ENCODE measurements around the gene DTHD1. TPM values are rescaled to one million over a fixed set of nuclear protein-coding genes. Genes with fewer than 3 reads are reported as not detected.

The DTHD1 gene
- polyA plus RNA-seq, 1 of the 3 experiments (the other 2 are of a cell fraction), result not detected

DNA sequence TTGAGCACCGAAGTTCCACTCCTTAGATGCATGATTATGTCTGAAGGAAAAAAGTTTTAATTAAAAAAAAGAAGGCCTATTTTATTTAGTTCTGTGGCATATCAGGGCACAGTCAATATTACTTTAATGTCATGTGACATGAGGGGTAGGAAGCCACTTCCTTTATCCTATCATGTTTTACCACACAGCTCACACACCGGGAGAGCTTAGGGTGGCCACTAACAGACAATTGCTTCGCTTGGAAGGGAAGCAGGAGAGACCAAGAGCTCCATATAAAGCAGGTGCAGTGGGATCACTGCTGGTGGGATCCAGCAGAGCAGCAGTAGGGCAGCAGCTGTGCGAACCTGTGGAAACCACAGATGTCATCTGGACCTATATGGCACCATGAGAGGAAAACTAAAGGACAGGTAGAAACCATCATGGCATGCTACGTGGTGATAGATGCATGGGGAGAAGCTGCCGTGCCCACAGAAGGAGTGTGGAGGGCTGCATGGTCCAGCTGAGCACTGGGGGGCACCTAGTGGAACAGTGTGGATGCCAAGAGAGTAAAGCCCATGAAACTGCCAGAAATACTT is 52.0 kb downstream of the DTHD1 start:
- Histone ChIP-seq H3K27me3 (ENCODE audit: insufficient read depth) (no peaks in the 10 kb centered on the region), H4K20me1 (ENCODE audit: insufficient read depth) (no peaks in the 10 kb centered on the region), H3K9me2 (no peaks in the 10 kb centered on the region), H2AFZ (ENCODE audit: low read depth) (no peak overlapping the region), H3K27ac (ENCODE audit: low read depth in 2 of 2, low read length in 1 of 2) (no peak overlapping the region), H3K4me3 (ENCODE audit: low read depth in 2 of 2, low read length in 1 of 2) (no peak overlapping the region), H3K9me3 (no peaks in the 10 kb centered on the region), H3K79me2 (ENCODE audit: insufficient read depth) (no peaks in the 10 kb centered on the region), H3K4me1 (ENCODE audit: control insufficient read depth in 1 of 2, insufficient read depth in 2 of 2, low read depth in 1 of 2, low read length in 1 of 2) (no peaks in the 10 kb centered on the region), H3F3A (replicated peaks; ENCODE audit: insufficient read depth) (no peaks in the 10 kb centered on the region), H3K36me3 (replicated peaks in 1 of 2; ENCODE audit: control insufficient read depth in 1 of 2, insufficient read depth in 2 of 2, low read length in 1 of 2) (no peaks in the 10 kb centered on the region), H3K9ac (no peak overlapping the region), H3K4me2 (no peak overlapping the region)
- no peak for DNase-seq
- POLR2A ChIA-PET, result no interaction called here
- 12% methylated on average over 6 of the region's 6 CpGs for WGBS (ENCODE audit: low lambda C conversion rate)
- TF ChIP-seq CTCF (IDR thresholded peaks at IDR 0.05) (no peak), RXRA (IDR thresholded peaks at IDR 0.05; ENCODE audit: borderline replicate concordance, low read depth) (no peak), FOXM1 (IDR thresholded peaks at IDR 0.05; ENCODE audit: low read depth) (no peak), SMC3 (IDR thresholded peaks at IDR 0.05; ENCODE audit: low read depth, low read length) (no peak), CHD2 (IDR thresholded peaks at IDR 0.05; ENCODE audit: low read length, partially characterized antibody) (no peak), SIN3A (IDR thresholded peaks at IDR 0.05; ENCODE audit: borderline replicate concordance, low read depth, low read length) (no peak), FOXJ3 (CRISPR knock-in tag; IDR thresholded peaks at IDR 0.05) (no peak), ELF1 (IDR thresholded peaks at IDR 0.05) (no peak), MXI1 (IDR thresholded peaks at IDR 0.05; ENCODE audit: low read depth, low read length) (no peak), GABPA (IDR thresholded peaks at IDR 0.05; ENCODE audit: low read depth) (no peak)
- TF ChIP-seq, protein P1, sequence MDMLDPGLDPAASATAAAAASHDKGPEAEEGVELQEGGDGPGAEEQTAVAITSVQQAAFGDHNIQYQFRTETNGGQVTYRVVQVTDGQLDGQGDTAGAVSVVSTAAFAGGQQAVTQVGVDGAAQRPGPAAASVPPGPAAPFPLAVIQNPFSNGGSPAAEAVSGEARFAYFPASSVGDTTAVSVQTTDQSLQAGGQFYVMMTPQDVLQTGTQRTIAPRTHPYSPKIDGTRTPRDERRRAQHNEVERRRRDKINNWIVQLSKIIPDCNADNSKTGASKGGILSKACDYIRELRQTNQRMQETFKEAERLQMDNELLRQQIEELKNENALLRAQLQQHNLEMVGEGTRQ (IDR thresholded peaks at IDR 0.05; ENCODE audit: borderline replicate concordance, low read depth, low read length), result no peak
- CTCF ChIA-PET, result no interaction called here

- Histone ChIP-seq H3K9ac (no peak overlapping the region), H3K4me2 (no peak overlapping the region), H3F3A (replicated peaks; ENCODE audit: insufficient read depth) (no peaks in the 10 kb centered on the region), H3K9me3 (no peaks in the 10 kb centered on the region), H3K79me2 (ENCODE audit: insufficient read depth) (no peaks in the 10 kb centered on the region), H3K27ac (ENCODE audit: low read depth in 2 of 2, low read length in 1 of 2) (no peak overlapping the region), H4K20me1 (ENCODE audit: insufficient read depth) (no peaks in the 10 kb centered on the region), H3K4me1 (ENCODE audit: control insufficient read depth in 1 of 2, insufficient read depth in 2 of 2, low read depth in 1 of 2, low read length in 1 of 2) (no peaks in the 10 kb centered on the region), H2AFZ (ENCODE audit: low read depth) (no peak overlapping the region), H3K9me2 (no peaks in the 10 kb centered on the region), H3K4me3 (ENCODE audit: low read depth in 2 of 2, low read length in 1 of 2) (no peak overlapping the region), H3K36me3 (replicated peaks in 1 of 2; ENCODE audit: control insufficient read depth in 1 of 2, insufficient read depth in 2 of 2, low read length in 1 of 2) (no peaks in the 10 kb centered on the region), H3K27me3 (ENCODE audit: insufficient read depth) (no peaks in the 10 kb centered on the region)
- TF ChIP-seq EP300 (IDR thresholded peaks at IDR 0.05; ENCODE audit: borderline replicate concordance in 1 of 2, low read depth in 1 of 2, low read length in 1 of 2) (no peak), PBX3 (IDR thresholded peaks at IDR 0.05) (no peak), ZBTB33 (IDR thresholded peaks at IDR 0.05; ENCODE audit: borderline replicate concordance, low read depth) (no peak), TEAD4 (IDR thresholded peaks at IDR 0.05; ENCODE audit: borderline replicate concordance, insufficient read depth) (no peak), SIN3A (IDR thresholded peaks at IDR 0.05; ENCODE audit: borderline replicate concordance, low read depth, low read length) (no peak)
- TF ChIP-seq, protein P1 (IDR thresholded peaks at IDR 0.05; ENCODE audit: borderline replicate concordance, low read depth, low read length), result no peak
- POLR2A ChIA-PET, result no interaction called here
- WGBS (ENCODE audit: low lambda C conversion rate), result 0% methylated on average over 1 of the region's 1 CpG
- CTCF ChIA-PET, result no interaction called here
- no peak for DNase-seq
Measured at GRCh38 chr4:36337665-36338185, 56.3 kb downstream of the DTHD1 start.

Data from SK-N-SH (cell line).